Caco-2 (cell line): ENCODE data around the gene COA1. TPM values are rescaled to one million over a fixed set of nuclear protein-coding genes. Genes with fewer than 3 reads are reported as not detected.

Source experiments
- BruUV-seq: library from RNA; stranded (reverse); fragments of 400-500 nt; replicated peaks from 2 replicates; lab custom pipeline; 2021; lab: Mats Ljungman, UMichigan
- CTCF ChIA-PET: fragments of 300-600 bp; sonication (Branson Sonifier 250); formaldehyde crosslinking; loops from one replicate; lab custom pipeline; 2022; ENCODE audit warnings: antibody characterized with exemption; lab: Charles Lee
- POLR2A ChIA-PET: fragments of 300-600 bp; sonication (Branson Sonifier 250); formaldehyde crosslinking; loops from one replicate; lab custom pipeline; 2022; ENCODE audit warnings: antibody characterized with exemption; lab: Charles Lee
- DNase-seq, 2 experiments: peaks; one replicate each; pipeline versions ENCODE4 v3.0.0 to v3.0.0-alpha.2; 2020 to 2022
- H3K27me3 ChIP-seq: replicated peaks from 2 replicates; pipeline ENCODE4 v1.6.0; 2011; ENCODE audit warnings: low read length; ENCODE audit not compliant: control insufficient read depth, insufficient read depth
- H3K36me3 ChIP-seq: 2 replicates; pipeline ENCODE4 v1.5.1; 2011; ENCODE audit warnings: low read length; ENCODE audit not compliant: control insufficient read depth, insufficient read depth
- H3K4me1 ChIP-seq: fragments of 250-450 bp; sonication (Bioruptor Pico); 2 replicates; pipeline ENCODE4 v1.5.1; 2020; ENCODE audit warnings: mild to moderate bottlenecking
- H3K4me3 ChIP-seq: 2 replicates; pipeline ENCODE4 v1.5.1; 2011; ENCODE audit warnings: low read depth, mild to moderate bottlenecking, control low read depth, low read length
- H3K9me3 ChIP-seq: fragments of 250-450 bp; sonication (Bioruptor Pico); 2 replicates; pipeline ENCODE4 v1.5.1; 2020; ENCODE audit warnings: mild to moderate bottlenecking, moderate library complexity
- H3K27ac Mint-ChIP-seq: one replicate; pipeline ENCODE4 v1.8.0; 2022; ENCODE audit warnings: mixed read lengths; ENCODE audit not compliant: unreplicated experiment
- H3K27me3 Mint-ChIP-seq: one replicate; pipeline ENCODE4 v1.8.0; 2022; ENCODE audit warnings: mixed read lengths; ENCODE audit not compliant: insufficient read depth, unreplicated experiment
- H3K36me3 Mint-ChIP-seq: one replicate; pipeline ENCODE4 v1.8.0; 2022; ENCODE audit warnings: mild to moderate bottlenecking, mixed read lengths; ENCODE audit not compliant: insufficient read depth, unreplicated experiment
- H3K4me1 Mint-ChIP-seq: one replicate; pipeline ENCODE4 v1.8.0; 2022; ENCODE audit warnings: low read depth, mixed read lengths; ENCODE audit not compliant: unreplicated experiment
- H3K4me3 Mint-ChIP-seq: one replicate; pipeline ENCODE4 v1.8.0; 2022; ENCODE audit warnings: mild to moderate bottlenecking, moderate library complexity, mixed read lengths; ENCODE audit not compliant: unreplicated experiment
- H3K9me3 Mint-ChIP-seq: one replicate; pipeline ENCODE4 v1.8.0; 2022; ENCODE audit warnings: mixed read lengths; ENCODE audit not compliant: unreplicated experiment
- CTCF ChIP-seq, 2 experiments: fragments of 200-600 bp in 1 of 2; IDR thresholded peaks; 1 replicate in 1 of 2; 2 replicates in 1 of 2; pipeline versions ENCODE4 v1.5.1 to v1.8.0; 2011 to 2022; ENCODE audit warnings: antibody characterized with exemption in 1 of 2, control low read depth in 1 of 2, inconsistent platforms in 1 of 2, low read depth in 1 of 2, low read length in 1 of 2, mild to moderate bottlenecking in 1 of 2, moderate library complexity in 1 of 2; ENCODE audit not compliant: insufficient read depth in 1 of 2, severe bottlenecking in 1 of 2, unreplicated experiment in 1 of 2
- intact Hi-C: fragments of 100-400 bp; cut with micrococcal nuclease; formaldehyde crosslinking; loops from one replicate; pipeline ENCODE4 v1.10.0; 2022; ENCODE audit not compliant: unreplicated experiment
- total RNA-seq: library from RNA; stranded (reverse); gene quantifications from 2 replicates; pipeline ENCODE4 v1.2.3, GENCODE V29; 2022

The COA1 gene
- total RNA-seq, 1 experiment from 2014 or later: 94.7 TPM

- no peak overlapping the region for H3K4me3 ChIP-seq
- no peak for TF ChIP-seq CTCF (IDR thresholded peaks at IDR 0.05; ENCODE audit: insufficient read depth in 1 of 2, low read depth in 1 of 2, low read length in 1 of 2, severe bottlenecking in 1 of 2, unreplicated experiment in 1 of 2)
- peaks cover 2% of the 10 kb centered on the region for H3K36me3 ChIP-seq
- no TSS peak for BruUV-seq
- no peaks in the 10 kb centered on the region for H3K27me3 ChIP-seq
- intact Hi-C loops: loop anchor here (10.0 kb wide), 1 partner anchor 188 kb away; no protein-coding TSS in a partner anchor
- Mint-ChIP-seq H3K27me3 (no peaks in the 10 kb centered on the region), H3K4me3 (no peak overlapping the region), H3K4me1 (no peaks in the 10 kb centered on the region), H3K36me3 (peaks cover 49% of the 10 kb centered on the region), H3K27ac (no peak overlapping the region), H3K9me3 (no peaks in the 10 kb centered on the region)
- CTCF ChIA-PET: no interaction called here
- POLR2A ChIA-PET: no interaction called here
- DNase-seq: no peak
- no peaks in the 10 kb centered on the region for H3K9me3 ChIP-seq
- no peaks in the 10 kb centered on the region for H3K4me1 ChIP-seq
These were observed 82.6 kb downstream of the COA1 start for GRCh38 chr7:43646603-43647338.

GRCh38 chr7:43645699-43646226 is 83.6 kb downstream of the COA1 start:
- no peaks in the 10 kb centered on the region for H3K4me1 Mint-ChIP-seq
- CTCF ChIA-PET: no interaction called here
- no peak for TF ChIP-seq CTCF (IDR thresholded peaks at IDR 0.05; ENCODE audit: insufficient read depth in 1 of 2, low read depth in 1 of 2, low read length in 1 of 2, severe bottlenecking in 1 of 2, unreplicated experiment in 1 of 2)
- H3K4me1 ChIP-seq: no peaks in the 10 kb centered on the region
- H3K27me3 Mint-ChIP-seq: no peaks in the 10 kb centered on the region
- H3K36me3 Mint-ChIP-seq: peaks cover 57% of the 10 kb centered on the region
- H3K4me3 Mint-ChIP-seq: no peak overlapping the region
- DNase-seq: no peak
- no peak overlapping the region for H3K4me3 ChIP-seq
- no peaks in the 10 kb centered on the region for H3K9me3 ChIP-seq
- POLR2A ChIA-PET: no interaction called here
- BruUV-seq: no TSS peak
- intact Hi-C loops: loop anchor here (10.0 kb wide), 1 partner anchor 189 kb away; no protein-coding TSS in a partner anchor
- no peaks in the 10 kb centered on the region for H3K9me3 Mint-ChIP-seq
- H3K36me3 ChIP-seq: peaks cover 2% of the 10 kb centered on the region
- H3K27me3 ChIP-seq: no peaks in the 10 kb centered on the region
- no peak overlapping the region for H3K27ac Mint-ChIP-seq

GRCh38 chr7:43643846-43644245 is 85.5 kb downstream of the COA1 start:
- peak overlapping the region; percentile 61 for H3K27ac Mint-ChIP-seq

More at GRCh38 chr7:43643846-43644245, 85.5 kb downstream of the COA1 start:
- H3K4me1 ChIP-seq: no peaks in the 10 kb centered on the region
- no peak overlapping the region for H3K4me3 ChIP-seq
- peaks cover 65% of the 10 kb centered on the region for H3K36me3 Mint-ChIP-seq
- no peak for TF ChIP-seq CTCF (IDR thresholded peaks at IDR 0.05; ENCODE audit: insufficient read depth in 1 of 2, low read depth in 1 of 2, low read length in 1 of 2, severe bottlenecking in 1 of 2, unreplicated experiment in 1 of 2)
- H3K9me3 ChIP-seq: no peaks in the 10 kb centered on the region
- POLR2A ChIA-PET: no interaction called here
- no peaks in the 10 kb centered on the region for H3K27me3 ChIP-seq
- H3K4me3 Mint-ChIP-seq: no peak overlapping the region
- H3K27me3 Mint-ChIP-seq: no peaks in the 10 kb centered on the region
- CTCF ChIA-PET: interaction anchor here (1.5 kb wide), 1 partner anchor 61 kb away, joined by 3 read pairs; the partner anchor contains the start of gene STK17A
- intact Hi-C loops: loop anchor here (10.0 kb wide), 1 partner anchor 191 kb away; no protein-coding TSS in a partner anchor
- DNase-seq: no peak
- H3K4me1 Mint-ChIP-seq: no peaks in the 10 kb centered on the region
- H3K36me3 ChIP-seq: peaks cover 2% of the 10 kb centered on the region
- no TSS peak for BruUV-seq
- no peaks in the 10 kb centered on the region for H3K9me3 Mint-ChIP-seq
